SH-SY5Y (cell line): Measurements from ENCODE around the gene IFNG.

Experiments used
- GATA2 ChIP-seq: IDR thresholded peaks from 2 replicates; pipeline ENCODE4 v1.6.1; 2011; ENCODE audit warnings: mild to moderate bottlenecking, low read depth, low read length
- GATA3 ChIP-seq: IDR thresholded peaks from 2 replicates; pipeline ENCODE4 v1.6.1; 2011; ENCODE audit warnings: low read depth, mild to moderate bottlenecking, low read length, moderate library complexity

DNA sequence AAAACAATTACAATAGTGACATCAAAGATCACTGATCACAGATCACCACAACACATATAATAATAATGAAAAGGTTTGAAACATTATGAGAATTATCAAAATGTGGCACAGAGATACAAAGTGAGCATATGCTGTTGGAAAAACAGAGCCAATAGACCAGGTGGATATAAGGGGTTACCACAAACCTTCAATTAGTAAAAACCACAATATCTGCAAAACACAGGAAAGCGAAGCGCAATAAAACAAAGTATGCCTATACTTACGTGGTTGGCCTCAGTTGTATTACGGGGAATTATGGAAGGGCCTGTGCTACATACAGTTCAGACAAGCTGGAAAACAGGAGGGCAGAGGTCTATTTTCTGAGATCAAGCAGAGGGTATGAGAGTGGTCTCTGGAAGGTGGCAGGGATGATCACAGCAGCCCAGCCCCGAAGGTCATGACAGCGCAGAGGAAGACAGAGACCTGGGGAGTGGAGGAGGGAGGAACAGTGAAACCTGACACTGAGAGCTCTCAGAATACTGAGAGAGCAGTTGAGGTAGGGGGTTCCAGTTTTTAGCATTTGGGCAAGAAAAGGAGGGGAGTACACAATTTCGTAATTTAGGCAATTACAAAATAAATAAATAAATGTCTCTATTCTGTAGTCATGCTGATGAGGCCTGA is 41.3 kb downstream of the IFNG start:
- TF ChIP-seq GATA2 (no peak), GATA3 (no peak)
